NT2/D1 (cell line): ENCODE results near the gene DNAH1.

ENCODE experiments used
- DNase-seq: peaks from one replicate; pipeline ENCODE4 v3.0.0-alpha.2; 2011; ENCODE audit warnings: low read depth, low spot score
- H3K27me3 ChIP-seq: 2 replicates; pipeline ENCODE4 v1.6.0; 2011; ENCODE audit warnings: mild to moderate bottlenecking; ENCODE audit not compliant: insufficient read length, insufficient read depth
- H3K36me3 ChIP-seq: 2 replicates; pipeline ENCODE4 v1.6.1; 2011; ENCODE audit warnings: mild to moderate bottlenecking, low read length, mixed read lengths; ENCODE audit not compliant: insufficient read depth, insufficient read length
- H3K4me1 ChIP-seq: 2 replicates; pipeline ENCODE4 v1.5.1; 2011; ENCODE audit not compliant: insufficient read depth, insufficient read length
- H3K4me3 ChIP-seq: 2 replicates; pipeline ENCODE4 v1.5.1; 2011; ENCODE audit warnings: low read depth; ENCODE audit not compliant: insufficient read length
- H3K9ac ChIP-seq: 2 replicates; pipeline ENCODE4 v1.6.0; 2011; ENCODE audit warnings: low read depth; ENCODE audit not compliant: insufficient read length
- H3K9me3 ChIP-seq: 2 replicates; pipeline ENCODE4 v1.5.1; 2011; ENCODE audit warnings: mild to moderate bottlenecking, low read length; ENCODE audit not compliant: insufficient read depth
- SUZ12 ChIP-seq: IDR thresholded peaks from 2 replicates; pipeline ENCODE4 v1.6.1; 2011; ENCODE audit not compliant: insufficient read length, insufficient read depth; ENCODE audit errors: extremely low read depth
- YY1 ChIP-seq: IDR thresholded peaks from 2 replicates; pipeline ENCODE4 v1.6.1; 2011; ENCODE audit not compliant: insufficient read length, insufficient read depth
- ZNF274 ChIP-seq: IDR thresholded peaks from 2 replicates; pipeline ENCODE4 v1.6.1; 2011; ENCODE audit warnings: mild to moderate bottlenecking, low read depth, low read length

The DNAH1 gene

DNA sequence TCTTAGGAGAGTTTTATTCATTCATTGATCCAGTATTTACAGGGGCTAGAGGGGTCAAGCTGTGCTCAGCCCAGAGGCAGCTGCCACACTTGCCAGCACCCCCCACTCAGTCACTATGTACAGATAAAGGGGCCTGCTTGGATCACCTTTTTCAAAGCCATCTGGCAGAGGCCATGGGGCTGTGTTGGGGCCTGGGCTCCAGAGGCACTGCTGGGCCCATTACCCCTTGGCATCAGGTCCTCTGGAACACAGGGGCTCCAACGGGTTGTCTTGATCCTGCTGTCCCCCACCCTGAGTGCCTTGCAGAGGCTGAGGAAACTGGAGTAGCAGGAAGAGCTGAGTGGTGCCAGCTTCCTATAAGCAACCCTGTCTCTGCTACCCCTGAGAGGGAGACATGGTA lies 84.9 kb downstream of the DNAH1 start:
- Histone ChIP-seq H3K4me1 (no peaks in the 10 kb centered on the region), H3K4me3 (no peak overlapping the region), H3K9ac (no peak overlapping the region), H3K27me3 (no peaks in the 10 kb centered on the region), H3K9me3 (no peaks in the 10 kb centered on the region), H3K36me3 (peaks cover 72% of the 10 kb centered on the region)
- TF ChIP-seq ZNF274 (no peak), YY1 (no peak), SUZ12 (no peak)
- DNase-seq = no peak

DNA sequence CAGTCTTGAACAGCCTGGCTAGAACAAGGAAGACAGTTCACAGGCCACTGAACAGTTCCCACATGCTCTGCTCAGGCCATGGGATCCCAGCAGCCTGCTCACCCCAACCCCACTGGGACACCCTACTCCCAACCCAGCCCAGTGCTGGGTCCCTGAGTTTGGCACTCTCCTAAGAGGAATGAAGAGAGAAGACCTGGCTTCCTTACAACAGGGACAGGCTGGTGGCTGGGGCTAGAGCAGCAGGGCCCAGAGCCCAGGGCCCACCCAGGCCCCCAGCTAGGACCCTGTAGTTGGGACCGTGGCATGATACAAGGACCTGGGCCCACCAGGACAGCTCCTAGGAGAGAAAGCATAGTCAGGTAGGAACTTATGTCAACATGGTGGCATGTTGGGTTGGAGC lies 85.4 kb downstream of the DNAH1 start:
- Histone ChIP-seq H3K27me3 (no peaks in the 10 kb centered on the region), H3K4me1 (no peaks in the 10 kb centered on the region), H3K4me3 (no peak overlapping the region), H3K9ac (no peak overlapping the region), H3K9me3 (no peaks in the 10 kb centered on the region), H3K36me3 (peaks cover 78% of the 10 kb centered on the region)
- TF ChIP-seq YY1 = no peak
- no peak for TF ChIP-seq SUZ12
- no peak for TF ChIP-seq ZNF274
- DNase-seq = no peak

DNA sequence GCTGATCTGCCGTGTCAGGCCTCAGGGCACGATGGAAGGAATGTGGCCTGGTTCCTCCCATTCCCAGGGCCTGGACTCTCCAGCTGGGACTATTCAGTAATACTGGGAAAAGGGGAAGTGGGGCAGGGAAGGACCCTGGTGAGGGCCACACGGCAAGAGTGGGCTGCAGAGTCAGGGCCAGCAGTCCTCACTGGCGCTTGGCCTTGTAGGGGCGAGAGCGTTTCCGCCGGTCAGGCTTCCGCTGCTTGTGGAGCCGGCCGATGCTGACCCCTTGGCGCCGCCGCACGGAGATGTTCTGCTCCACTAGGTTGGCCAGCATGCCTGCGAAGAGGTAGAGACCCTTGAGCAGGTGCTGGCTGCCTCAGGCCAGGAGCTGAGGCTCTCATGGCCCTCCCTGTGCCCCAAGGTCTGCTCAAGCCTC lies 86.0 kb downstream of the DNAH1 start:
- no peaks in the 10 kb centered on the region for H3K27me3 ChIP-seq
- TF ChIP-seq YY1 = no peak
- TF ChIP-seq SUZ12 = no peak
- TF ChIP-seq ZNF274 = no peak
- H3K9me3 ChIP-seq = no peaks in the 10 kb centered on the region
- H3K36me3 ChIP-seq = peaks cover 83% of the 10 kb centered on the region
- no peak for DNase-seq
- no peaks in the 10 kb centered on the region for H3K4me1 ChIP-seq
- no peak overlapping the region for H3K9ac ChIP-seq
- no peak overlapping the region for H3K4me3 ChIP-seq

- Histone ChIP-seq H3K4me3 (no peak overlapping the region), H3K9ac (no peak overlapping the region), H3K9me3 (no peaks in the 10 kb centered on the region), H3K36me3 (peaks cover 90% of the 10 kb centered on the region), H3K27me3 (no peaks in the 10 kb centered on the region), H3K4me1 (no peaks in the 10 kb centered on the region)
- TF ChIP-seq SUZ12 = no peak
- TF ChIP-seq YY1 = no peak
- no peak for TF ChIP-seq ZNF274
- DNase-seq = no peak
Observed at GRCh38 chr3:52402706-52403270, 86.7 kb downstream of the DNAH1 start.

GRCh38 chr3:52403271-52403841 lies 87.2 kb downstream of the DNAH1 start:
- no peak overlapping the region for H3K4me3 ChIP-seq
- H3K36me3 ChIP-seq = peaks cover 96% of the 10 kb centered on the region
- H3K9me3 ChIP-seq = no peaks in the 10 kb centered on the region
- no peaks in the 10 kb centered on the region for H3K4me1 ChIP-seq
- DNase-seq = no peak
- no peaks in the 10 kb centered on the region for H3K27me3 ChIP-seq
- no peak for TF ChIP-seq SUZ12
- TF ChIP-seq ZNF274 = no peak
- TF ChIP-seq YY1 = no peak
- no peak overlapping the region for H3K9ac ChIP-seq

- H3K9me3 ChIP-seq = no peaks in the 10 kb centered on the region
- TF ChIP-seq ZNF274 (no peak), SUZ12 (no peak), YY1 (no peak)
- no peak for DNase-seq
- H3K36me3 ChIP-seq = peaks cover 100% of the 10 kb centered on the region
- H3K27me3 ChIP-seq = no peaks in the 10 kb centered on the region
- peaks cover 2% of the 10 kb centered on the region for H3K4me1 ChIP-seq
- H3K9ac ChIP-seq = no peak overlapping the region
- no peak overlapping the region for H3K4me3 ChIP-seq
Observed at GRCh38 chr3:52403955-52404354, 87.8 kb downstream of the DNAH1 start.

- no peak for TF ChIP-seq SUZ12
- TF ChIP-seq ZNF274 = no peak
- no peak for TF ChIP-seq YY1
- Histone ChIP-seq H3K9ac (no peak overlapping the region), H3K9me3 (no peaks in the 10 kb centered on the region), H3K4me3 (no peak overlapping the region), H3K36me3 (peaks cover 95% of the 10 kb centered on the region), H3K4me1 (peaks cover 4% of the 10 kb centered on the region), H3K27me3 (no peaks in the 10 kb centered on the region)
- no peak for DNase-seq
Observed at GRCh38 chr3:52404391-52404790, 88.3 kb downstream of the DNAH1 start.

GRCh38 chr3:52405066-52405465 lies 88.9 kb downstream of the DNAH1 start:
- TF ChIP-seq ZNF274 (no peak), SUZ12 (no peak), YY1 (no peak)
- no peaks in the 10 kb centered on the region for H3K27me3 ChIP-seq
- H3K4me3 ChIP-seq = no peak overlapping the region
- no peaks in the 10 kb centered on the region for H3K9me3 ChIP-seq
- peaks cover 89% of the 10 kb centered on the region for H3K36me3 ChIP-seq
- peaks cover 4% of the 10 kb centered on the region for H3K4me1 ChIP-seq
- no peak for DNase-seq
- H3K9ac ChIP-seq = no peak overlapping the region
